HG03354 (cell line): Measurements from ENCODE around the gene TBC1D8.
A peak's percentile ranks its signal among the peaks of the same experiment; 100 is the strongest.
"Not testable (repeated sequence)": the region's sequence is repeated elsewhere in the genome, so short reads cannot be mapped to it uniquely, and the experiment has no call there.

Experiments
- ATAC-seq: cut with Tn5 transposase; IDR thresholded peaks from one replicate; pipeline ENCODE4 v1.9.1; 2021; ENCODE audit warnings: mild to moderate bottlenecking; ENCODE audit not compliant: unreplicated experiment, poor library complexity, severe bottlenecking

The TBC1D8 gene

DNA sequence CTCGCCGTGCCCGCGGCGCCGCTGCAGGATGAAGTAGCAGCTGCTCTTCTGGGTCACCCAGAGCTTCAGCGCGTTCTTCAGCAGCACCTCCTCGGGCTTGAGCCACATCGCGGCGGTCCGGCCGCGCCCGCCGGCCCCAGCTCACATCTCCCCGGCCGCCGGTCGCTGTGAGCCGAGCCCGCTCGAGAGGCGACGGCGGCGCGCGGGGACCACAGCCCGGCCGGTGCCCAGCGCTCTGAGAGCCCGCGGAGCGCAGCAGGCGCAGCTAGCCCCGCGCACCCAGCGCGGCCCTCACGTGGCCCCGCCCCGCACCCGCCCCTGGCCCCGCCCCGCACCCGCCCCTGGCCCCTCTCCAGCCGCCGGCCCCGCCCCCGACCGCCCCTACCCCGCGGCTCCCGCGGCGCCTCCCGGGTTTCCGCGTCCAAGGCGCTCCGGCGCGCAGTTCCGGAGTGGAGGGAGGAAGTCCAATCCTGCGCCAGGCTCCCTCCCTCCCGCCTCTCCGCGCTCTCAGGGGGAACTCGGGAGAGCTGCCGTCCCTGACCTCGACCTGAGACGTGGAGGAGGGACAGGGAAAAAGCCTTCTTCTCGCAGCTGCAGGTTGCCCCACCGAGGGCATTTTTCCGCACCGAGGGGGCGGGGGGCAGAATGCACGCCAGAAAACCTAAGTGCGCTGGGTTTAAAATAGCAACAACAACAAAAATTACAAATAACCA lies at the start of gene TBC1D8:
TSS of gene TBC1D8 (minus strand) at position 237 of the 713 bp plus-strand sequence. CDS start at position 108, 129 bp downstream.
- peak; percentile 76 for ATAC-seq

DNA sequence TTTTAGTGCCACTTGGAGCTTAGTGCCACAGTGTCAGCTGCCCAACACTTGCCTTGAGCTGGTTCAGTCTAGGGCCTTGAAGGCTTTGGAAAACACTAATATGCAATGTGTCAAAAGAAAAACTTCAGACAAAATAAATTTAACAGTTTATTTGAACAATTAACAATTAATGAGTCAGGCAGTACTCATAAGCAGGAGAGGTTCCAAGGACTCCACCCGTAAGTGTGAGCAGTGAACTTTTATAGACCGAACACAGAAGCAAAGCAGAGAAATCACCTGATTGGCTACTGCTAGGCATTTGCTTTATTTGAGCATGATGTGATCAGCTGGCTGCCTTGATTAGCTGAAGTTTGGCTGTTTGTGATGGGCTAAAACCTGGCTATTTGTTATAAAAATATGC lies 49.5 kb upstream of the TBC1D8 start:
- ATAC-seq: no peak

DNA sequence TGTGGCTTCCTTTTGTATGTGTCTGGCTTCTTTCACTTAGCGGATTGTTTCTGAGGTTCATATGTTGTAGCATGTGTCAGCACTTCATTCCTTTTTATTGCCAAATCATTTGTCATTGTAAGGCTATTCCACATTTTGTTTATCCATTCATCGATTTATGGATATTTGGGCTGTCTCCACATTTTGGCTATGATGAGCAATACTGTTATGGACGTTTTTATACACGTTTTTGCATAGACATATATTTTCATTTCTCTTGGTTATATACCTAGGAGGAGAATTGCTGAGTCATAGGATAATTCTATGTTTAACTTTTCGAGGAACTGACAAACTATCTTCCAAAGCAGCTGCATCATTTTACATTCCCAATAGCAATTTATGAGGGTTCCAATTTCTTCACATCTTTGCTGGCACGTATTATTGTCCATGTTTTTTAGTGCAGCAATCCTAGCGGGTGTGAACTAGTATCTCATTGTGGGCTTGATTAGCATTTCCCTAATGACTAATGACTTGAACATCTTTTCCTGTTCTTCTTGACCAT lies 48.1 kb upstream of the TBC1D8 start:
- no peak for ATAC-seq

DNA sequence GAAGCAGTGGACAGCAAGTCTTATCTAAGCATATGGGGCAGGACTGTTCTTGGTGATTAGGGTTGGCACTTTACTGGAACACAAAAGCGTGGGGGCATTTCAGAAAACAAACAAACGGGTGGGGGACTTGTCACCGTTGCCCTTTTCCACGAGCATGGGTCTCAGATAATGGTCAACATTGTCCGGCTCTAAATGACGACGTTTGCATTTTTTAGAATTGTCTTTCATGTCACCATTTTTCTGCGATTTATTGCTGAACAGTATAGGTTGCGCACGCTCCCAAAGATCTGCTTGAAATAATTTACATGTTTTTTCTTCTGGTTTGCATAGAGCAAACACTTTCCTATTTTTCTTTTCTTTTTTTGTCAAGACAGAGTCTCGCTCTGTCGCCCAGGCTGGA lies 46.6 kb upstream of the TBC1D8 start:
- ATAC-seq: no peak

DNA sequence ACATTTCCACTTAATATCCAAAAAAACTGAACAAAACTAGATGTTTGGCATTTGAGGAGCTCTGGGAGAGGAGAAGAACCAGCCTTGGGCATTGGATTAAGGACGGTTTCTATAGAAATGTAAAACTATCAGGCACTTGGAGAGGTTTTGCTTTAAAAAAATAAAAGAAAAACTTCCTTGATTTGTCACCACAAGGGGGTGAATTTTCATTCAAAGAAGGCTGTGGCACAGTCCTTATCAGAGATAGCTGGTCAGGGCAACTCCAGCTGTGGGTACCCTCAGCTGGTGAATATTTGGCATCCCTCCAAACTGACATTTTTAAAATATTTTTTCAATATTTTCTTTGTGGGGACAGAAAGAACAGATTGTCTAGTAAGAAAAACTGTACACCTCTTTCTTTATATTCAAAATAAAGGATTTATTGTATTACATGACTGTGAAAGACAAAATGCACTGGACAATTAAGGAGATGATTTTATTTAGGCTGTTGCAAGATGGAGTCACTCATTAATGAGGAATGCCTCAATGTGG lies 46.1 kb upstream of the TBC1D8 start:
- no peak for ATAC-seq

DNA sequence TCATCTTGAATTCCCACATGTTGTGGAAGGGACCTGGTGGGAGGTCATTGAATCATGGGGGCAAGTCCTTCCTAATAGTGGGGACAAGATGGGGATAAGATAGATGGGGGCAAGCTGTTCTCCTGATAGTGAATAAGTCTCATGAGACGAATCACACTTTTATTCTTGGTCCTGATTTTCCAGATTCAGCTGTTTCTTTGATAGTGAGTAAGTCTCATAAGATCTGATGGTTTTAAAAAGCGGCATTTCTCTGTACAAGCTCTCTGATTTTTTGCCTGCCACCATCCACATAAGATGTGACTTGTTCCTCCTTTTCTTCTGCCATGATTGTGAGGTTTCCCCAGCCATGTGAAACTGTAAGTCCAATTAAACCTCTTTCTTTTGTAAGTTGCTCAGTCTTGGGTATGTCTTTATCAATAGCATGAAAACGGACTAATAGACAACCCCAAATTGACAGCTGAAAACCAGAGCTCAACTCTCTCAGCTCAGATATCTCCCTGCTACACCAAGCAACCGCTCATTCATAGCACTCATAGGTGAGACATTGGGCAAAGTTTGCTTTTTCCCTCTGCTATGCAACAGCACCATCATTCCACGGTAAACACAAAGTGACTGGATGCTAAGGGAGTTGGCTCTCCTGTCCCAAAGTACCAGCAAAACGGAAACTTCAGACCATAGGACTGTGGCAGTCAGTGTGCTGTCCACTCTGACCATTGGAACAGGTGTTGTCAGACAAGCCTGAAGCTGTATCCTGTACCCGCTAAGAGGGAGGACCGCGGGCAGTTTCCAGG lies 44.9 kb upstream of the TBC1D8 start:
- no peak for ATAC-seq

DNA sequence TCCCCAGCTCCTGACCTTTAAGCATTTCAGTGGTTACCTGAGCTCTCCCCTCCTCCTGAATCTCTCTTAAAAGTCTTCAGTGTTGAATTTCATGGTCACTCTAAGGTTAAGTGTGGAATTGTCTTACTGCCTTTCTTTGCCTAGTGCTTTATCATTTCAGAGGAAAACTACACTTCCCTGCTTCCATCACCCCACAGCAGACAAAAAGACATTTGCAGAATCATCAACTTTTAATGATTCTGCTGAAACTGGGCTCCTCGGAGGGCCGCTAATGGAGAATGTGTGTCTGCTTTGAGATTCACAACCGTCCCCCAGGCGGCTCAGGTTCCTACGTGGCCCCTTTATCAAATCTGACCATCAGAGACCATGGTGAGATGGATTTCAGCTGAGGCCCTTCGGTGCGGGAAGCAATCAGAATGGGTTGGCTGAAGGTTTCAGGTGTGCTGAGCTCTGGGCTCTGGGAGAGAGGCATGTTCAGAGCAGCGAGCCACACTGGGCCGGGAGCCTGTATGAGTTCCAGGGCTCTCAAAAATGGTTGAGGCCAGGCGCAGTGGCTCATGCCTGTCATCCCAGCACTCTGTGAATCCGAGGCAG lies 41.9 kb upstream of the TBC1D8 start:
- ATAC-seq: no peak

DNA sequence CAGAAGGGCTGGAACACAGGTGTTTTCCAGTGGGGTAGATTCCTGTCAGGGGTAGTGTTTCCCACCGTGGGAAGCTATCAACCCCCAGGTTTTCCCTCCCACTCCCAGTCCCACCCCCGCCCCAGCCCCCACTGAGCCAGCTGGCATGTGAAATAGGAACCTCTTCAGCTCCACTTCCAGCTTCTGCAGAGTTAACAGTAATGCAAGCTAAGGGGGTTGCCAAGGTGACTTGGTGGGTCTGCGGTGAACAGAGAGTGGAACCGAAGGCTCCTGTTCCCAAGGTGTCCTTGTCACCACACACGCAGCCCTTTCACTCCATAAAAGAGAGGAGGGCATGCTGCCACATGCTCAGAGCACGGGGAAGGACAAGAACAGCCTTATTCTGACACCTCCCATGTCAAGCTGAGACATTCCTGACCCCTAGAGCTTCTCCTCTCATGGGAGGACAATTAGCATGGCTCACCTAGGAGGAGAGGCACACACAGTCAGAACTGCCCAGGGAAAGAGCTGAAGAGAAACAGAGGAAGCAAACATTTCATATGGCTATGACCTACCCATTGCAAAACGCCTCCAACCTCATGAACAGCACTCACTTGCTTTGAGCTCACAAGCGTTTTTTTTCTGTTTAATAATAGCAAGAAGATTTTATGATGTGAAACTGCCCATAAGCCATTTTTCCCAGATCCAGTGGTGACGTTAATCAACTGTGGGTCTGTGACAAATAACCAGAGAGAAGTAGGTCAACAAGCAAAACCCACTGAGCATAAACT lies 39.8 kb upstream of the TBC1D8 start:
- no peak for ATAC-seq

DNA sequence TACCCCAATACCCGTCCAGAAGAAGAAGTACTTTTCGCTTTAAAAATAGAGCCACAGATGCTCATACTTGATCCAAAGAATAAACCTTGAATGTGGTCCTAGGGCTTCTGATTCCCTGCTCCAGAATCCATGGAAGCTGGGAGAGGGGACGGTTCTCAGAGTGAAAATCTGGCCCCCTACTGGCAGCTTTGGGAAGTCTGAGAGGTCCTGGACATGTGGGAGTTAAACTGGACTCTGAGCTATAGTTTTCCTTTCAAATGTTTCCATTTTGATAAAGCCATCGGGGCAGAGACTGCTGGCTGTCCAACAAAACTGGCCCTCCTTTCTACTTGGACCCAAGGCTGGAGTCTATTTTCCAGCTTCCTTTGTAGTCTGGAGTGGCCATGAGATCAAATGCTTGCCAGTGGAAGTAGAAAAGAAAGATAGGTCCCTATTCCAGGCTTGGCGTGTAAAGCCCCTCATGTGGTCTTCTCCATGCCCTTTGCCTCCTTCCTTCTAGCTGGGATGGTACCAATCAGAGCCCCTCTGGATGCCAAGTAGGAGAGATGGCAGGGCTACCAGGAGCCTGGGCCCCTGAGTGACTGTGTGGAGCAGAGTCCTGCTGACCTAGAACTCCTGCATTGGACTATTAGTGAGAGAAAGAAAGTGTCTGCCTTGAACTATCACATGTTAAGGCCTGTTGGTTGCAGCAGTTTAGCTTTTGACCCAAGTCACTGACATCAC lies 37.7 kb upstream of the TBC1D8 start:
- ATAC-seq: no peak

DNA sequence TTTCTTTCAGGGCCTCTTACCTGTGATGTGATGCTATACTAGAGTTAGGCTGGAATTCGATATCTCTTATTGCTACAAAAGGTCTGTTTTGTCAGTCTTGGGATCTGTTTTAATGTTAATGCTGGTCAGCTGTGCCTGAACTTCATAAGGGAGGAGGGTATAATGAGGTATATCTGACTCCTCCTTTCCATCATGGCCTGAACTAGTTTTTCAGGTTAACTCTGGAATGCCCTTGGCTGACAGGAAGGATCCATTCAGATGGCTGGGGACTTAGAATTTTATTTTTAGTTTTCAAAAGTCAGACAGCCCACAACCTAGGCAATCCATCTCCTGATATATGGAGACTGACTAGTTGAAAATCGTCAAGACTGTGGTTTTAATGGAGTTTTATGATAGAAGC lies 35.9 kb upstream of the TBC1D8 start:
- ATAC-seq: no peak

DNA sequence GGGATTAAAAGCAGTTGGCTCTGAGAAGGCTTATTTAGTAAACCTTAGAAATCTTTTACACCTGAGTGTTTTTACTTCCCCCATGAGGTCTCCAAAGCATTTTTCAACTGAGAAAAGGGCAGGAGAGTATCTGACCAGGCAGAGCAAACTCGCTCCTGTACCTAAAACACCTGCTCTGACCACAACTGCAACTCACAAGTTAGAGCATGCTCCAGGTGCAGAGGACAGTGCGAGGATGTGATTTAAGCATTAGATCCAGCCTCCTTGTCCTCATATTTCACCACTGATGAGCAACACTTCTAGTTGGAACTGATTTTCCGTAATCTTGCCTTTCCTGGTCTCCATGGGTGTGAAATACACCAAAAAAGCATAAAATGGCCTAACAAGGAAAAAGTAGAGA lies 34.5 kb upstream of the TBC1D8 start:
- ATAC-seq: no peak

DNA sequence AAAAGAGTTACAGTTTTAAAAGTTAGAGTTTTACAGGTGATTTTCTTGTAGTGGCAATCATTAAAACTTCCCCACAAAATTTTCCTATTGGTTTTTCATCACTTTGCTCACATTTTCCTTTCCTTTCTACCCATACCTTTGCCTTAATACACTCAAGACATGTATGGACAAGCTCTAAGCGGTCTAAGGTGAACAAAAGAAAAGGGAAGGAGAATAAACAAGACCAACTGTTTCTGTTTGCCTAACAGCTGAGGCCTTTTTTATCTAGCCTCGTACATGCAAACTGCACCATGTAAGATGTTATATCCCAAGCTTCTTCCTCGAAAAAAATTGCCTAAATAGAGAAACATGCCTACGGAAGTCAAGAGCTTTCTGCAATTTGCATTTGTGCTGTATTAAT lies 33.9 kb upstream of the TBC1D8 start:
- no peak for ATAC-seq

DNA sequence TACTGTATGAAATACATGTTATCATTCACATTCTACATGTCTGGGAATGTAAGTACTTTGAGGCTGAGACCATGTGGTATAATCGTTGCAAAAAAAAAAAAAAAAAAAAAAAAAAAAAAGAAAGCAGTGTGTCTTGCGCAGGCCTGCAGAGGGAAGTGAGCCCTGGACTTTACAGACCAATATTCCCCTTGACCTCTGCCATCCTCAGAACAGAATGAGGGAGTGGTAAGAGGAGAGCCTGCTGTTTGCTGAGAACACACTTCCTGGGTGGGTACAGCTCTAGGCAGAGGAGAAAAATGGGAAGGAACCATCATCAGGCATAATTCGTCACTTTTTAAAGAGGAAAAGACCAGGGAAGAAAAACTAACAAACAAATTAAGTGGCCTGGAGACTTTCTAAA lies 28.8 kb upstream of the TBC1D8 start:
- ATAC-seq: no peak

DNA sequence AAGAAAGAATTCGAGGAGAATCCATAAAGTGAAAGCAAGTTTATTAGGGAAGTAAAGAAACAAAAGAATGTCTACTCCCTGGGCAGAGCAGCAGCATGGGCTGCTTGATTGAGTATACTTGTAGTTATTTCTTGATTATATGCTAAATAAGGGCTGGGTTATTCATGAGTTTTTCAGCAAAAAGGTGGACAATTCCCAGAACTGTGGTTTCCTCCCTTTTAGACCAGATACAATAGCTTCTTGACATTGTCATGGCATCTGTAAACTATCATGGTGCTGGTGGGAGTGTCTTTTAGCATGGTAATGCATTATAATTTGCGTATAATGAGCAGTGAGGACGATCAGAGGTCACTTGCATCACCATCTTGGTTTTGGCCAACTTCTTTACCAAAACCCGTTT lies 25.6 kb upstream of the TBC1D8 start:
- ATAC-seq: no peak

DNA sequence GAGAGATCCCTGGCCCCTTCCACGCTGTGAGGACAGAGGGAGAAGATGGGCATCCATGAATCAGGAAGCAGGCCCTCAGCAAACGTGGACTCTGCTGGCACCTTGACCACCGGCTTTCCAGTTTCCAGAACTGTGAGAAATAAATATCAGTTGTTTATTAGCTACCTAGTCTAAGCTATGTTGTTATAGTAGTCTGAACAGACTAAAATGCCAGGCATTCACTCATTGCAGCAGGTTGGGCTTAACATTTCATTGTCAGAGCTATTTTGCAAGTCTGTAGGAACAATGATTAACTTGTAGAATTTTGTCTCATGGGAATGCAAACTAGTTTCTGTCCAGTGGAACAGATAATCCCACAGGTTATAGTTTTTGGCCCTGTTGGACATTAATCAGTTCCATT lies 24.8 kb upstream of the TBC1D8 start:
- no peak for ATAC-seq

DNA sequence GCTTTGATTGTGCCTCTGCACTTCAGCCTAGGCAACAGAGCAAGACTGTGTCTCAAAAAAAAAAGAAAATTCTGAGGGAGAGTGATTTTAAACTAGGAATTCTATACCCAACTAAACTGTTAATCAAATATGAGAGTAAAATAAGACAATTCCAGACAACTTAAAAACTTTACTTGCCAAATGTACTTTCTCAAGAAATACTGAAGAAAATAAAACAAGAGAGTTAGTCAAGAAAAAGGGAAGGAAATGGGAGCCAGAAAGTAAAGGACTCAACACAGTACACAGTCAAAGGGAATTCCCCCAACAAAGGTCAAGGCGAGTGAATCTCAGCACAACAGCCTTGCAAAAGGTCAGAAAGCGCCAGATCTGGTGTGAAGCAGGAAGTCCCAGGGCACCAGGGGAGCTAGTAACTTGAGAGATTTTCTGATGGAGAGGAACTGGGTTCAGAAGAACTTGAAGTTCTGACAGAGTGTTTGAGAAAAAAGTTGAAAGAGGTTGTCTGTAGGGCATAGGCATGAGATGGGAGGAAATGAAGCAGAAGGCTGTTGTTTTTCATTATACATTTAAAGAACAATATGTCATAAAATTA lies 22.6 kb upstream of the TBC1D8 start:
- no peak for ATAC-seq

DNA sequence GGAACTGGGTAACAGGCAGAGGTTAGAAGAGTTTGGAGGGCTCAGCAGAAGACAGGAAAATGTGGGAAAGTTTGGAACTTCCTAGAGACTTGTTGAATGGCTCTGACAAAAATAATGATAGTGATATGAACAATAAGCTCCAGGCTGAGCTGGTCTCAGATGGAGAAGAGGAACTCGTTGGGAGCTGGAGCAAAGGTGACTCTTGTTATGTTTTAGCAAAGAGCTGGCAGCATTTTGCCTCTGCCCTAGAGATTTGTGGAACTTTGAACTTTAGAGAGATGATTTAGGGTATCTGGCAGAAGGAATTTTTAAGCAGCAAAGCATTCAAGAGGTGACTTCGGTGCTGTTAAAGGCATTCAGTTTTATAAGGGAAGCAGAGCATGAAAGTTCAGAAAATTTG lies 18.6 kb upstream of the TBC1D8 start:
- ATAC-seq: not testable (repeated sequence)

DNA sequence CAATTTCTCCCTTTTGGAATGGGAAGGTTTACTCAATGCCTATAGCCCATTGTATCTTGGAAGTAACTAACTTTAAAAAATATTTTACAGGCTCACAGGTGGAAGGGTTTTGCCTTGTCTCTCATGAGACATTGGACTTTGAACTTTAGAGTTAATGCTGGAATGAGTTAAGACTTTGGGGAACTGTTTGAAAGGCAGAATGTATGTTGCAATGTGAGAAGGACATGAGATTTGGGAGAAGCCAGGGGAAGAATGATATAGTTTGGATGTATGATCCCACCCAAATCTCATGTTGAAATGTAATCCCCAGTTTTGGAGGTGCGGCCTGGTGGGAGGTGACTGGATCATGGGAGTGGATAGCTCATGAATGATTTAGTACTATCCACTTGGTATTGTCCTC lies 17.5 kb upstream of the TBC1D8 start:
- ATAC-seq: no peak

DNA sequence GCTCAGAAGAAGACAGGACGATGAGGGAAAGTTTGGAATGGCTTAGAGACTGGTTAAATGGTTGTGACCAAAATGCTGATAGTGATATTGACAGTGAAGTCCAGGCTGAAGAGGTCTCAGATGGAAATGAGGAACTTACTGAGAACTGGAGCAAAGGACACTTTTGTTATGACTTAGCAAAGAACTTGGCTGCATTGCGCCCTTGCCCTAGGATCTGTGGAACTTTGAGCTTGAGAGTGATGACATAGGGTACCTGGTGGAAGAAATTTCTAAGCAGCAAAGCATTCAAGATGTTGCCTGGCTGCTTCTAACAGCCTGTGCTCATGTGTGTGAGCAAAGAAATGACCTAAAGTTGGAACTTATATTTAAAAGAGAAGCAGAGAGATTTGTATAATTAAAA lies 16.4 kb upstream of the TBC1D8 start:
- ATAC-seq: not testable (repeated sequence)
